Measurements from ENCODE around the gene RNF144A.

RNF144A gene

DNA sequence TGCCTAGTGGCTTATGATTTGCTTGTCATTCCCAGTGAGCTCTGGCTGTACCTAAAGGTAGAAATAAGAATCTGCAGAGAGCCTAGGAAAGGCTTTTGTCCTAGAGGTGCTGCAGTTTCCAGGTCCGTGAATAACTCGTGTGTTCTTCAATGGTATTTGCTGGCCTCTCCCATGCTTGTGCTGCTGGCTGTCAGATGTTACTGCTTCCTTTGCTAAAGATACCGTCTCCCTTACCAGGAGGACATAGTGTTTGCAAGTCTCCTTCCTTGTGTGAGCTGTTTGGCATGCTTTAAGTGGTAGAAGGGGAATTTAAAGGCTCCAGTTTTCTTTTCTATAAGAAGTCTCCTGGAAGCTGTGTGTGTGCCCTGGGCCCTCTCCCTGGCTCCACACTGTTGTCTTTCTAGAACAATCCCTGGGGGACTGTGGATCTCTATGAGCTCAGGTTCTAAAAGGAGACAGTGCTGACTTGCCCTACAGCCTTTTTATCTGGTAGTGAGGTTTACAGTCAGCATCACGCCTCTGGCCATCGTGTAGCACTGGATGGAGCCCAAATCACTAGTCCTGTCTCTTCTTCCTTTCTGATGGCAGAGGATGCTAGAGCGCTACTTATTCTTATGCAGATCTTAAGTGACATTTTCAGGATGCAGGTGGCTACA, 65.8 kb downstream of the RNF144A start:
- no peak overlapping the region for H3K4me3 ChIP-seq (ENCODE audit: low read depth, low read length)
- TF ChIP-seq, protein P1, sequence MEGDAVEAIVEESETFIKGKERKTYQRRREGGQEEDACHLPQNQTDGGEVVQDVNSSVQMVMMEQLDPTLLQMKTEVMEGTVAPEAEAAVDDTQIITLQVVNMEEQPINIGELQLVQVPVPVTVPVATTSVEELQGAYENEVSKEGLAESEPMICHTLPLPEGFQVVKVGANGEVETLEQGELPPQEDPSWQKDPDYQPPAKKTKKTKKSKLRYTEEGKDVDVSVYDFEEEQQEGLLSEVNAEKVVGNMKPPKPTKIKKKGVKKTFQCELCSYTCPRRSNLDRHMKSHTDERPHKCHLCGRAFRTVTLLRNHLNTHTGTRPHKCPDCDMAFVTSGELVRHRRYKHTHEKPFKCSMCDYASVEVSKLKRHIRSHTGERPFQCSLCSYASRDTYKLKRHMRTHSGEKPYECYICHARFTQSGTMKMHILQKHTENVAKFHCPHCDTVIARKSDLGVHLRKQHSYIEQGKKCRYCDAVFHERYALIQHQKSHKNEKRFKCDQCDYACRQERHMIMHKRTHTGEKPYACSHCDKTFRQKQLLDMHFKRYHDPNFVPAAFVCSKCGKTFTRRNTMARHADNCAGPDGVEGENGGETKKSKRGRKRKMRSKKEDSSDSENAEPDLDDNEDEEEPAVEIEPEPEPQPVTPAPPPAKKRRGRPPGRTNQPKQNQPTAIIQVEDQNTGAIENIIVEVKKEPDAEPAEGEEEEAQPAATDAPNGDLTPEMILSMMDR (IDR thresholded peaks at IDR 0.05; ENCODE audit: insufficient read depth, low read depth, low read length, missing control alignments): no peak
- no peak for DNase-seq (ENCODE audit: low read depth)

DNA sequence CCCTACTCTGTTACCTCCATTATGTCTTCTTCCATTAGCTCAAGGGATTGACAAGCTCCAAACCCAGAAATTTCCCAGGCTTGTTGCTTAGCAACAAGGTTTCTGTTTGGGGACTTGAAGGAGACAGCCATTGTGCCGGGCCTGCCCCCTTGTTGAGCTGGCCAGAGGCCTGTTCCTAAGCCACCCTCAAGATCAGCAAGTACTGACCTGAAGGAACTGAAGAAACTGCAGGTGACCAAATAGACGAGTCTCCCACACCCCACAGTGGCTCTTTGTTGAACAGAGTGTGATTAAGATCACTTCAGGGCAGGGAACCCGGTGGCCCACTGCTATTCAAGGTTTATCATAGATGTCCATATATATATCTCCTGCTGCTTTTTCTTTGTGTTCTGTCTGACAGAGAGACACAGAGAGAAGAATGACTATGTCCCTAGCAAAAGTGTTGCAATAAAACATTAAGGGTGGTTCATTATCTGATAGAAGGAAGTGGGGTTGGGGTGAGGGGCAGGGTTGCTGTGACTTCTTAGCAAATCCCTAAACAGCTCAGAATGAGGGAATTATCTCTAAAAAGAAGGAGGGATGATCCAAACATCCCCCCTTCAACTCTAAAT, 69.2 kb downstream of the RNF144A start:
- no peak for DNase-seq (ENCODE audit: low read depth)
- no peak overlapping the region for H3K4me3 ChIP-seq (ENCODE audit: low read depth, low read length)
- TF ChIP-seq, protein P1 (IDR thresholded peaks at IDR 0.05; ENCODE audit: insufficient read depth, low read depth, low read length, missing control alignments): no peak

DNA sequence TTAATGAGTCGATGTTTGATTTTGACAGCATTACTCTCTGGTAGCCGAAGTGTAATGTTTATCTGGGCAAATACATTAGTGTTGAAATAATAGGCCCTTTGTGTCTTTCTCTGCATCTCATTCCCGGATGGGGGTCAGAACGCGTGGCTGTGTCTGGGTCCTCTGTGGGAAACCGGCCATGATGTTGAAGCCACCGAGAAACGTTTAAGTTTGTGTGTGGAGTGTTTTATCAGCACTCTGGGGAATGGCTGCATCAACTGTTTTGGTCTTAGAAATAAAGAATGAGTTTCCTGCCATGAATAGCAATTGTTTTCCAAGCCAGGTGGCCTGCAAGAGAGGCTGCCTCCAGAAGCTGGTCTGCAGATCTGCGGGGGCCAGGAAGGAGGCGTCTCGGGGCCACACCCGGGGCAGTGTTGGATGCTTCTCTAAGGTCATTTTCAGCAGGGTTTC, 69.7 kb downstream of the RNF144A start:
- no peak overlapping the region for H3K4me3 ChIP-seq (ENCODE audit: low read depth, low read length)
- TF ChIP-seq, protein P1 (IDR thresholded peaks at IDR 0.05; ENCODE audit: insufficient read depth, low read depth, low read length, missing control alignments): no peak
- DNase-seq (ENCODE audit: low read depth): no peak

DNA sequence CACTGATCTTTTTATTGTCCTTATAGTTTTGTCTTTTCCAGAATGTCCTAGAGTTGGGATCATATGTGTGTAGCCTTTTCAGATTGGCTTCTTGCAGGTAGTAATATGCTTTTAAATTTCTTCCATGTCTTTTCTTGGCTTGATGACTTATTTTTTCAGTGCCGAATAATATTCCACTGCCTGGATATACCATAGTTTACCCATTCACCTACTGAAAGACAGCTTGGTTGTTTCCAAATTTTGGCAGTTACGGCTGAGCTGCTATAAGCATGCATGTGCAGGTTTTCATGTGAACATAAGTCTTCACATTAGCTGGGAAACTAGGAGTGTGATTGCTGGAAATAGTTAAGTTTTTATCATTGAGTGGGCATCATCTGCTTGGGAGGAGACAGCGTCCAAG, 73.7 kb downstream of the RNF144A start:
- no peak for DNase-seq (ENCODE audit: low read depth)
- H3K4me3 ChIP-seq (ENCODE audit: low read depth, low read length): no peak overlapping the region
- TF ChIP-seq, protein P1 (IDR thresholded peaks at IDR 0.05; ENCODE audit: insufficient read depth, low read depth, low read length, missing control alignments): no peak

DNA sequence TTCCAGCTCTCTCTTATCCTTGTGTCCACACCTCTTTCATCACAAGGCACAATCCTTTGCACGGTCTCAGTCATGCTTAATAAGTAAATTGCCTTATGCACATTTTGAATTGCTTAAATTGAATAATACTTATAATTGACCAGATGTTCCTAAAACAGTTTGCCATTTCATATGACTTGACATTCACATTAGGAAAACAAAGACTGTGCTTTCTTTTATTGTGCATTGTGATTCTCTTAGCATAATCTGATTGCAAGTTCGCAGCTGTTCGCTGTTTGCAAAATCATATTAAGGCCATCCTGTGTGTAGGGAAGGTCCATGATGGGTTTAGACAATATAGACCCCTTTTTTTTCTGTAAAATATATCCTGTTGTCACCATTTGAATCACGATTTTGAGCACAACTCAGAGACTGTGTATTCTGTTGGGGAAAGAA, 75.6 kb downstream of the RNF144A start:
- no peak for DNase-seq (ENCODE audit: low read depth)
- H3K4me3 ChIP-seq (ENCODE audit: low read depth, low read length): no peak overlapping the region
- TF ChIP-seq, protein P1 (IDR thresholded peaks at IDR 0.05; ENCODE audit: insufficient read depth, low read depth, low read length, missing control alignments): no peak

DNA sequence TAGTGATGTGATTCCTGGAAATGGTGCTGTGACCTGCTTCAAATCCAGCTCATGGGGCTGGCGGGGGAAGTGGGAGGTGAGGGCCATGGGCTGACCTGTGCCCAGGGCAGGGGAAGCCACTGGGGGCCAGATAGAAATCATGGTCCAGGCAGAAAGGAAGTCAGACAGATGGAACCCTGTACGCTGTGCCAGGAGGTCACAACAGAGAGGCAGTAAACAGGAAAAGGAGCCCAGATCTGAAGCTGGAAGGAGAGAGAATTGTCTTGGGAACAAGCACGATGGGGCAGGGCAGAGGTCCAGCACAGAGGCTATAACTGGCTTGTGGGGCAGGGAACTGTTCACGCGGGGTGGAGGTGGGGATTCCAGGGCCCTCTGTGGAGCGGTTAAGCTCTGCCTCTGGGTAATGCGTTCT, 76.0 kb downstream of the RNF144A start:
- TF ChIP-seq, protein P1 (IDR thresholded peaks at IDR 0.05; ENCODE audit: insufficient read depth, low read depth, low read length, missing control alignments): no peak
- DNase-seq (ENCODE audit: low read depth): no peak
- no peak overlapping the region for H3K4me3 ChIP-seq (ENCODE audit: low read depth, low read length)

All from GM12865 (cell line).